GM23338 (cell line): Measurements from ENCODE around the gene FOXK2. TPM values are rescaled to one million over a fixed set of nuclear protein-coding genes. Genes with fewer than 3 reads are reported as not detected.

Source experiments
- EZH2phosphoT487 ChIP-seq: fragments of 200-600 bp; sonication (generic); IDR thresholded peaks from one replicate; pipeline ENCODE4 v1.8.1; 2018; ENCODE audit warnings: antibody characterized with exemption; ENCODE audit not compliant: unreplicated experiment
- JUNB ChIP-seq: IDR thresholded peaks from one replicate; pipeline ENCODE4 v1.6.1; 2016; ENCODE audit warnings: antibody characterized with exemption; ENCODE audit not compliant: unreplicated experiment
- ZNF114 ChIP-seq: fragments of 250-450 bp; sonication (Bioruptor Pico); IDR thresholded peaks from 2 replicates; pipeline ENCODE4 v1.5.0; 2020; ENCODE audit warnings: mild to moderate bottlenecking, moderate library complexity
- polyA plus RNA-seq: library from polyadenylated mRNA; unstranded; fragments of >200 nt; fragmentation: Nextera tagmentation; extraction: Ambion mirVana; gene quantifications from 2 replicates; pipeline ENCODE4 v1.2.1, GENCODE V29; 2016
- total RNA-seq: library from RNA; depleted of rRNA; stranded (reverse); fragments of >200 nt; shearing (Covaris generic); gene quantifications from 2 replicates; pipeline ENCODE4 v1.2.3, GENCODE V29; 2014
- TF ChIP-seq, protein P1 (sequence below): fragments of 250-450 bp; sonication (Bioruptor Pico); IDR thresholded peaks from 2 replicates; pipeline ENCODE4 v1.5.0; 2020; ENCODE audit warnings: mild to moderate bottlenecking, moderate library complexity
- TF ChIP-seq, protein P2 (sequence below): IDR thresholded peaks from one replicate; pipeline ENCODE4 v1.6.1; 2018; ENCODE audit warnings: antibody characterized with exemption; ENCODE audit not compliant: unreplicated experiment
- TF ChIP-seq, protein P3 (sequence below): IDR thresholded peaks from 2 replicates; pipeline ENCODE4 v1.6.1; 2016; ENCODE audit warnings: antibody characterized with exemption

FOXK2 gene
- total and polyA plus RNA-seq, 2 experiments from 2014 or later, result 12.3 to 66.0 TPM

DNA sequence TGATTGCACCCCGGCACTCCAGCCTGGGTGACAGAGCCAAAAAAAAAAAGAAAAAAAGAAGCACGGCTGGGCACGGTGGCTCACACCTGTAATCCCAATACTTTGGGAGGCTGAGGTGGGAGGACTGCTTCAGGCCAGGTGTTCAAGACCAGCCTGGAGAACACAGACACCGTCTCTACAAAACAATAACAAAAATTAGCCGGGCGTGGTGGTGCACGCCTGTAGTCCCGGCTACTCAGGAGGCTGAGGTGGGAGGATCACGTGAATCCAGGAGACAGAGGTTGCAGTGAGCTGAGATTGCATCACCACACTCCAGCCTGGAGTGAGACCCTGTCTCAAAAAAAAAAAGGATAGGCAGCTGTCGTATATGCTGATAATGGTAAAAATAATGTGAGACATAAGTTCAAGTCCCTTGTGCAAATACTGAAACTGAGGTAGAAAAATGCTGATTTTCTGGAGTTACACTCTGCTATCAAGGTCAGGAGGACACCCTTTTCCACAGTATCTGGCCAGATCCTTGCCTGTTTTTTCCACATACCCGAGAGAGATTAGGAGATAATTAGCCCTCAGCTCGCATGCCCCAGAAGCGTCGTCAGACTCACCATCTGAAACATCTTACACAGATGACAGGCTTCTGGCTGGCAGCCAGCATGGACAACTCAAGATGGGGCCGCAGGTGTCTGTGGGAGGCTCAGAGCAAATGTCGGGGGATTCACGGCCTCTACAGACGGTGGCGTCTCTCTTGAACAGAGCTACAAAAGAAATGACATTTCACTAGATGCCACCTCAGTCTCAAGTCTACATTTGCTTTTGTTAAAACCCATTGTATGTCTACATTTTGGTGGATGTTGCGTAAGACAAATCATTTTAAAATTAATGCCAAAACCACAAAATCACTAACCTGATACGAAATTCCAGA lies 91.9 kb downstream of the FOXK2 start (continued):
- TF ChIP-seq, protein P1, sequence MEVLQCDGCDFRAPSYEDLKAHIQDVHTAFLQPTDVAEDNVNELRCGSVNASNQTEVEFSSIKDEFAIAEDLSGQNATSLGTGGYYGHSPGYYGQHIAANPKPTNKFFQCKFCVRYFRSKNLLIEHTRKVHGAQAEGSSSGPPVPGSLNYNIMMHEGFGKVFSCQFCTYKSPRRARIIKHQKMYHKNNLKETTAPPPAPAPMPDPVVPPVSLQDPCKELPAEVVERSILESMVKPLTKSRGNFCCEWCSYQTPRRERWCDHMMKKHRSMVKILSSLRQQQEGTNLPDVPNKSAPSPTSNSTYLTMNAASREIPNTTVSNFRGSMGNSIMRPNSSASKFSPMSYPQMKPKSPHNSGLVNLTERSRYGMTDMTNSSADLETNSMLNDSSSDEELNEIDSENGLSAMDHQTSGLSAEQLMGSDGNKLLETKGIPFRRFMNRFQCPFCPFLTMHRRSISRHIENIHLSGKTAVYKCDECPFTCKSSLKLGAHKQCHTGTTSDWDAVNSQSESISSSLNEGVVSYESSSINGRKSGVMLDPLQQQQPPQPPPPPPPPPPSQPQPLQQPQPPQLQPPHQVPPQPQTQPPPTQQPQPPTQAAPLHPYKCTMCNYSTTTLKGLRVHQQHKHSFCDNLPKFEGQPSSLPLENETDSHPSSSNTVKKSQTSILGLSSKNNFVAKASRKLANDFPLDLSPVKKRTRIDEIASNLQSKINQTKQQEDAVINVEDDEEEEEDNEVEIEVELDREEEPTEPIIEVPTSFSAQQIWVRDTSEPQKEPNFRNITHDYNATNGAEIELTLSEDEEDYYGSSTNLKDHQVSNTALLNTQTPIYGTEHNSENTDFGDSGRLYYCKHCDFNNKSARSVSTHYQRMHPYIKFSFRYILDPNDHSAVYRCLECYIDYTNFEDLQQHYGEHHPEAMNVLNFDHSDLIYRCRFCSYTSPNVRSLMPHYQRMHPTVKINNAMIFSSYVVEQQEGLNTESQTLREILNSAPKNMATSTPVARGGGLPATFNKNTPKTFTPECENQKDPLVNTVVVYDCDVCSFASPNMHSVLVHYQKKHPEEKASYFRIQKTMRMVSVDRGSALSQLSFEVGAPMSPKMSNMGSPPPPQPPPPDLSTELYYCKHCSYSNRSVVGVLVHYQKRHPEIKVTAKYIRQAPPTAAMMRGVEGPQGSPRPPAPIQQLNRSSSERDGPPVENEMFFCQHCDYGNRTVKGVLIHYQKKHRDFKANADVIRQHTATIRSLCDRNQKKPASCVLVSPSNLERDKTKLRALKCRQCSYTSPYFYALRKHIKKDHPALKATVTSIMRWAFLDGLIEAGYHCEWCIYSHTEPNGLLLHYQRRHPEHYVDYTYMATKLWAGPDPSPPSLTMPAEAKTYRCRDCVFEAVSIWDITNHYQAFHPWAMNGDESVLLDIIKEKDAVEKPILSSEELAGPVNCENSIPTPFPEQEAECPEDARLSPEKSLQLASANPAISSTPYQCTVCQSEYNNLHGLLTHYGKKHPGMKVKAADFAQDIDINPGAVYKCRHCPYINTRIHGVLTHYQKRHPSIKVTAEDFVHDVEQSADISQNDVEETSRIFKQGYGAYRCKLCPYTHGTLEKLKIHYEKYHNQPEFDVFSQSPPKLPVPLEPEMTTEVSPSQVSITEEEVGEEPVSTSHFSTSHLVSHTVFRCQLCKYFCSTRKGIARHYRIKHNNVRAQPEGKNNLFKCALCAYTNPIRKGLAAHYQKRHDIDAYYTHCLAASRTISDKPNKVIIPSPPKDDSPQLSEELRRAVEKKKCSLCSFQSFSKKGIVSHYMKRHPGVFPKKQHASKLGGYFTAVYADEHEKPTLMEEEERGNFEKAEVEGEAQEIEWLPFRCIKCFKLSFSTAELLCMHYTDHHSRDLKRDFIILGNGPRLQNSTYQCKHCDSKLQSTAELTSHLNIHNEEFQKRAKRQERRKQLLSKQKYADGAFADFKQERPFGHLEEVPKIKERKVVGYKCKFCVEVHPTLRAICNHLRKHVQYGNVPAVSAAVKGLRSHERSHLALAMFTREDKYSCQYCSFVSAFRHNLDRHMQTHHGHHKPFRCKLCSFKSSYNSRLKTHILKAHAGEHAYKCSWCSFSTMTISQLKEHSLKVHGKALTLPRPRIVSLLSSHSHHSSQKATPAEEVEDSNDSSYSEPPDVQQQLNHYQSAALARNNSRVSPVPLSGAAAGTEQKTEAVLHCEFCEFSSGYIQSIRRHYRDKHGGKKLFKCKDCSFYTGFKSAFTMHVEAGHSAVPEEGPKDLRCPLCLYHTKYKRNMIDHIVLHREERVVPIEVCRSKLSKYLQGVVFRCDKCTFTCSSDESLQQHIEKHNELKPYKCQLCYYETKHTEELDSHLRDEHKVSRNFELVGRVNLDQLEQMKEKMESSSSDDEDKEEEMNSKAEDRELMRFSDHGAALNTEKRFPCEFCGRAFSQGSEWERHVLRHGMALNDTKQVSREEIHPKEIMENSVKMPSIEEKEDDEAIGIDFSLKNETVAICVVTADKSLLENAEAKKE (CRISPR knock-in tag), result no peak
- TF ChIP-seq, protein P2, sequence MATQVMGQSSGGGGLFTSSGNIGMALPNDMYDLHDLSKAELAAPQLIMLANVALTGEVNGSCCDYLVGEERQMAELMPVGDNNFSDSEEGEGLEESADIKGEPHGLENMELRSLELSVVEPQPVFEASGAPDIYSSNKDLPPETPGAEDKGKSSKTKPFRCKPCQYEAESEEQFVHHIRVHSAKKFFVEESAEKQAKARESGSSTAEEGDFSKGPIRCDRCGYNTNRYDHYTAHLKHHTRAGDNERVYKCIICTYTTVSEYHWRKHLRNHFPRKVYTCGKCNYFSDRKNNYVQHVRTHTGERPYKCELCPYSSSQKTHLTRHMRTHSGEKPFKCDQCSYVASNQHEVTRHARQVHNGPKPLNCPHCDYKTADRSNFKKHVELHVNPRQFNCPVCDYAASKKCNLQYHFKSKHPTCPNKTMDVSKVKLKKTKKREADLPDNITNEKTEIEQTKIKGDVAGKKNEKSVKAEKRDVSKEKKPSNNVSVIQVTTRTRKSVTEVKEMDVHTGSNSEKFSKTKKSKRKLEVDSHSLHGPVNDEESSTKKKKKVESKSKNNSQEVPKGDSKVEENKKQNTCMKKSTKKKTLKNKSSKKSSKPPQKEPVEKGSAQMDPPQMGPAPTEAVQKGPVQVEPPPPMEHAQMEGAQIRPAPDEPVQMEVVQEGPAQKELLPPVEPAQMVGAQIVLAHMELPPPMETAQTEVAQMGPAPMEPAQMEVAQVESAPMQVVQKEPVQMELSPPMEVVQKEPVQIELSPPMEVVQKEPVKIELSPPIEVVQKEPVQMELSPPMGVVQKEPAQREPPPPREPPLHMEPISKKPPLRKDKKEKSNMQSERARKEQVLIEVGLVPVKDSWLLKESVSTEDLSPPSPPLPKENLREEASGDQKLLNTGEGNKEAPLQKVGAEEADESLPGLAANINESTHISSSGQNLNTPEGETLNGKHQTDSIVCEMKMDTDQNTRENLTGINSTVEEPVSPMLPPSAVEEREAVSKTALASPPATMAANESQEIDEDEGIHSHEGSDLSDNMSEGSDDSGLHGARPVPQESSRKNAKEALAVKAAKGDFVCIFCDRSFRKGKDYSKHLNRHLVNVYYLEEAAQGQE, result no peak
- TF ChIP-seq, protein P3, sequence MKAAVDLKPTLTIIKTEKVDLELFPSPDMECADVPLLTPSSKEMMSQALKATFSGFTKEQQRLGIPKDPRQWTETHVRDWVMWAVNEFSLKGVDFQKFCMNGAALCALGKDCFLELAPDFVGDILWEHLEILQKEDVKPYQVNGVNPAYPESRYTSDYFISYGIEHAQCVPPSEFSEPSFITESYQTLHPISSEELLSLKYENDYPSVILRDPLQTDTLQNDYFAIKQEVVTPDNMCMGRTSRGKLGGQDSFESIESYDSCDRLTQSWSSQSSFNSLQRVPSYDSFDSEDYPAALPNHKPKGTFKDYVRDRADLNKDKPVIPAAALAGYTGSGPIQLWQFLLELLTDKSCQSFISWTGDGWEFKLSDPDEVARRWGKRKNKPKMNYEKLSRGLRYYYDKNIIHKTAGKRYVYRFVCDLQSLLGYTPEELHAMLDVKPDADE, result no peak
- TF ChIP-seq EZH2phosphoT487, result no peak
- no peak for TF ChIP-seq JUNB
- TF ChIP-seq ZNF114 (CRISPR knock-in tag), result no peak
